HG02610 (cell line): ENCODE data around the gene BRMS1.

Experiments used
- ATAC-seq: cut with Tn5 transposase; IDR thresholded peaks from one replicate; pipeline ENCODE4 v1.9.1; 2021; ENCODE audit warnings: mild to moderate bottlenecking, moderate library complexity; ENCODE audit not compliant: unreplicated experiment

BRMS1 gene

GRCh38 chr11:66338276-66339161, 6.4 kb downstream of the BRMS1 start:
- ATAC-seq: no peak

DNA sequence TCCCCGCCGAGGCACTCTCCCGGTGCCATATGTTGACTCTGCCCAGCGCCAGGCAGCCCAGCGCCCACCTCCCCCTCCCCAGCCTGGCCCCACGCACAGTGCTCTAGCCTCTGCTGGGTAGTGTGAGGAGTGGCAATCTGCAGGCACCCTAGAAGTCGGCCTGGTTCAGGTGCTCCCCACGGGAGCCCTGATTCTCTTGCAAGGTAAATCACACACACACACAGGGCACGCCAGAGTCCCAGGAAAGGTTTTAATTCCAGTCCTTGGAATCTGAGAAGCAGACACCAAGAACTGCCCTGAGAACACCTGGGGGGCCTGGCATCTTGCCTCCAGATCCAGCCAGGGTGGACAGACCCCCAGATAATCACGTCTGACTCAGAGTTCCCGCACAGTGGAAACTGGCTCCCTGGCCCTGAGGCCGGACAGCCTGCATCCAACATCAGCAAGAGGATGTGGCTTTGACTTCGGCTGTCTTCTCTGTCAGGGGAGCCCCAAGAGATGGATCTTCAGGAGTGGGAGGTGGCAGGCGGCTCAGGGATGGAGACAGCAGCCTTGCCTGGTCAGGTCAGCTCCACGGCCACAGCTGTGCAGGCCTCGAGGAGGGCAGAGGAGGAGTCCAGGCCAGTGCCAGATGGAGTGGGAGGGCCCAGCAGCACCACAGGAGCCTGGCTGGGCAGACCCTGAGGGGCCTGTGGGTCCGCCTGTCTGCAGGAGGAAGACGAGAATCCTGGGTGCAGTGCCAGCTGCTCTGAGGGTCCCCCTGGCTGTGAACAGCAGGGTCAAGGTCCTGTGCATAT, 7.6 kb downstream of the BRMS1 start:
- ATAC-seq: no peak

- peak; percentile 38 for ATAC-seq
Measured at GRCh38 chr11:66336234-66337102, 8.4 kb downstream of the BRMS1 start, which contains the start of gene RIN1. Gene RIN1, minus strand, starts transcription at chr11:66336434. Its CDS starts 32 bp downstream, at chr11:66336402.

- ATAC-seq: no peak
Measured at GRCh38 chr11:66335531-66336233, 9.2 kb downstream of the BRMS1 start.

- no peak for ATAC-seq
Measured at GRCh38 chr11:66334605-66335442, 10.1 kb downstream of the BRMS1 start.

DNA sequence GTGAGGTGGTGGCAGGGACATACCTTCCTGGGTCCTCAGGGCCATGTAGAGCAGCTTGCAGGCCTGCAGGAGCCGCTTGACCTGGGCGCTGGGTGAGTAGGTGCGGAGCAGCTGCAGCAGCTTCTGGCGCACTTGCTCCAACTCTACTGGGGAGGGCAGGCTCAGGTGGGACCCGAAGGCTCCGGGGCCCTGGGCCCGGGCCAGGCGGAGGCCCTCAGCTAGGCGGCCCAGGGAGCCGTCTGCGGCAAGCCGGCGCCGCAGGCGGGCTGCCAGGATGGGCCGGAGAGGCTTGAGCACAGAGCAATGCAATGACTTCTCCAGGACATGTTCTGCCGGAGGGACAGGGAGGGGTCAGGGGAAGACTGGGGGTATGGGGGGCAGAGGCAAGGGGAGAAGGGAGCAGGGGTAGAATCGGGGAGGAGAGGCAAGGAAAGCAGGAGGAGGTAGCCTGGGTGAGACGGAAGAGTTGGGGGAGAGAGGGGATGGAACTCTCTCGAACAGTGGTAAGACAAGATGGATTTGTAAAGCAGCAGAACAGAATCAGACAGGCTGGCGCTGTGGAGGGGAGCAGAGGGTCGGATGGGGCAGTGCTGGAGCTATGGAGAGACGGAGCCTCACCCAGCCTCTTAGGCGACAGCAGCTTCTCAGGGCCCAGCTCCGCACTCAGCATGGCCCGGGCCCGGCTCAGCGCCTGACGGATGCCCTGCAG, 10.9 kb downstream of the BRMS1 start:
- ATAC-seq: no peak

- no peak for ATAC-seq
Measured at GRCh38 chr11:66333220-66333877, 11.6 kb downstream of the BRMS1 start.

DNA sequence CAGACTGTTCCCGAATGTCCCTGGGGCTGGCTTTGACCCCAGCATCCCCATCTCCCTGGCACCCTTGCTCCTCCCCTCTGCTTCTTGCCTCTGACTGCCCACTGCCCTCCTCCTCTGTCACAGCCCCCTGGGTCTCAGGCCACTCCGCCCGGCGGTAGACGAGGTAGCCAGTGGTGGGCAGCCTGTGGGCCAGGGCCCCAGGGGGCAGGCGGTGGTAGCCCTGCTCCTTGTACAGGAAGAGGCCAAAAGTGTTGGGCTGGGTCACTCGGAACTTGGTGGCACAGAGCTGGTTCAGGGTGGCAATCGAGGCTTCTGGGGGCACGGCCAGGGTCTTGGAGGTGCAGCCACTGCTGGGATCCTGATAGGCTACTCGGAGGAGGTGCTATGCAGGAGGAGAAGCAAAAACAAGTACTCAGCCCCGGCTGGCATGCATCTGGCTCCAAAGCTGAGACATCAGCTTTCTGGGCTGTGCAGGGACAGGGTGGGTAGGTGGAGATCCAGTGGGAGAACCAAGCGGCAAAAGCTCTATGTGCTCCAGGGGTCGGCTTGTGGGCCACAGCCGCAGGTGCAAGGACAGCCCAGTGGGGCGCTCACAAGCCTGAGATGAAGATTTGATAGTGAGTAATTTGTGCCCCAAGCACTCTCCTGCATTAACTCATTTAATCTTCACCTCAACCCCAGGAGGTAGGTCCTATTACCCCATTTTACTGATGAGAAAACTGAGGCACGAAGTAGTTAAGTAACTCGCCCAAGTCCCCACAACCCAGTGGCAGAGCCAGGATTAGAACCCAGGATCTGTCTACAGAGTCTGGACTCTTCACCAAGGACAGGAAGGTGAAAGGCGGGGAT, 12.3 kb downstream of the BRMS1 start:
- no peak for ATAC-seq

DNA sequence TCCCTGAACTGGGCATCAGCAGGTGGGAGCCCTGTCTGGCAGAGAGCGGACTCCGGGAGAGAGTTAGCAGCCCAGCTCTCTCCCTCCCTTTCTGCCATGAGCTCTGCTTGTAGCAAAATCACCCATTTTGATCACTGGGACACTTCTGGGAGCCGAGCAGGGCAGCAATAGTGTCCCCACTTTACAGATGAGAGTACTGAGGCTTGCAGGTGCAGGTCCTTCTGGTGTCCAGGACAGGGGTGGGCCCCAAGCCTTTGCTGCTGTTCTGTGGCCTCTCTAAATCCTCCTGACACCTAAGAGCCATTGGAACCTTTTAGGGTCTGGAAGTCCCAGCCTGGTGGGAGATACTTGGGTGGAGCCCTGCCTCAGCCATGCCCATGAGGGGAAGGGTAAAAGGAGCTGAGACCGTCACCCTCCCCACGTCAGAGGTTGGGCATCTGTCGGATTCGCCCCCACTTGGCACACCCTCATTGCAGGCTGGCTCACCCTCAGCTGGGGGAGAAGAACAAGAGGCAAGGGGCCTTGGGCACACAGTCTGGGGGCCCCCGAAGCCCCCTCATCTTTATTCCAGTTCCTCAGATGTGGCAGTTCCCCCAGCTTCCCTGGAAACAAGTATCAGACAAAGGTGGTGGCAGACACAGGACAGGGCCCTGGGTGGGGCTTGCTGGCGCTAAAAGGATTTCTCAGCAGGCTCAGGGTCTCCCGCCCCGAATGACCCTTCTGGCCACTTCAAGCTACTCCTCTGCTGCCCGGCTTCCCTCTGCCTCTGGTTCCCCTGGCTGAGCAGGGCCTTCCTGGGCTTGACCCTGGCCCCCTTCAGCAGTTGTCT, 13.1 kb downstream of the BRMS1 start:
- no peak for ATAC-seq

- no peak for ATAC-seq
Measured at GRCh38 chr11:66330931-66331330, 14.0 kb downstream of the BRMS1 start.

DNA sequence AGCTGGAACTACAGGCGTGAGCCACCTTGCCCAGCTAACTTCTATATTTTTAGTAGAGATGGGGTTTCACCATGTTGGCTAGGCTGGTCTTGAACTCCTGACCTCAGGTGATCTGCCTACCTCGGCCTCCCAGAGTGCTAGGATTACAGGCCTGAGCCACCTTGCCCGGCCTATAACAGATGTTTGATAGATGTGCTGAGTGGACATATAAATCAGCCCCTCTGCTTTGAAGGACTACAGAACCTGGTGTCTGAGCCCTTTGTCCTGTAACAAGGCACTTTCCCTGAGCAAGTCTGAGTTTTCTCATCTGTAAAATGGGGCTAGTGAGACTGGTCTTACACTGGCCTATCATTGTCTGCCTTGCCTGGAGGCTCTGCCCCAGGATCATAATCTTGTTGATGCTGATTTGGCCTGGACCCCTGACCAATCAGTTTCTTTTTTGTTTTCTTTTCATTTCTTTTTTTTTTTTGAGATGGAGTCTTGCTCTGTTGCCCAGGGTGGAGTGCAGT, 15.7 kb downstream of the BRMS1 start:
- ATAC-seq: no peak

DNA sequence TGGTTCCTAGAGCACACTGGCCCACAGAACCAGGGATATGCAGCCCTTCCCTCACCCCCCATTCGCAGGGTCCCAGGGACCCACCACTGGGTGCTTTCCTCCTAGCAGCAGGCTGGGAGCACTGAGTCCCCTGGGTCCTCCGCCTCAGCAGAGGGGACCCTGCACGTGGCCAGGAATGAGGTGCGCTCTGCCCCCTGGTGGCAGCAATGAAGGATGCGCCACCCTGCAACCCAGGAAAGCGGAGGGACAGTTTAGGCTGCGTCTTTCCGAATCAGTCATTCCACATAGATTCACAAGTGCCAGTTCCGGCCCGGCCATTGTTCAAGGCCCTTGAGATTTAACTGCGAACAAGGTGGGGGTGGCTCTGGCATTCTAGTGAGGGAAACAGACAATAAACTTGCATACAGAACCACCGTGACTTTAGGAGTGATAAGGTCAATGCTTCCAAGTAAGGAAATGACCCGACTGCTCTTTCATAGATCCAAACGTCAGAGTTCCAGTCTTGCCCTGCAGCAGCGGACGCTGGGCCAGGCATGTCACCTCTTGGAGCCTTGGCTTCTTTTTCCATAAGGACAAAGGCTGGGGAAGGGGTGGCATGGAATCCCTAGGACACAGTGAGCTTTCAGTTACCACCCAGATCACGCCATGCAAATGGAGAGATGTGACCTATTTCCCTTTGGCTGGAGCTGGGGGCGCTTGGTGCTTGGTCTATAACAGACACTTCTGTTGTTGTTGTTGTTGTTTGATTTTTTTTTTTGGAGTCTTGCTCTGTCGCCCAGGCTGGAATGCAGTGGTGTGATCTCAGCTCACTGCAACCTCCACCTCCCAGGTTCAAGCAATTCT, 16.4 kb downstream of the BRMS1 start:
- ATAC-seq: peak; percentile 60

GRCh38 chr11:66328031-66328301, 16.9 kb downstream of the BRMS1 start:
- ATAC-seq: no peak

DNA sequence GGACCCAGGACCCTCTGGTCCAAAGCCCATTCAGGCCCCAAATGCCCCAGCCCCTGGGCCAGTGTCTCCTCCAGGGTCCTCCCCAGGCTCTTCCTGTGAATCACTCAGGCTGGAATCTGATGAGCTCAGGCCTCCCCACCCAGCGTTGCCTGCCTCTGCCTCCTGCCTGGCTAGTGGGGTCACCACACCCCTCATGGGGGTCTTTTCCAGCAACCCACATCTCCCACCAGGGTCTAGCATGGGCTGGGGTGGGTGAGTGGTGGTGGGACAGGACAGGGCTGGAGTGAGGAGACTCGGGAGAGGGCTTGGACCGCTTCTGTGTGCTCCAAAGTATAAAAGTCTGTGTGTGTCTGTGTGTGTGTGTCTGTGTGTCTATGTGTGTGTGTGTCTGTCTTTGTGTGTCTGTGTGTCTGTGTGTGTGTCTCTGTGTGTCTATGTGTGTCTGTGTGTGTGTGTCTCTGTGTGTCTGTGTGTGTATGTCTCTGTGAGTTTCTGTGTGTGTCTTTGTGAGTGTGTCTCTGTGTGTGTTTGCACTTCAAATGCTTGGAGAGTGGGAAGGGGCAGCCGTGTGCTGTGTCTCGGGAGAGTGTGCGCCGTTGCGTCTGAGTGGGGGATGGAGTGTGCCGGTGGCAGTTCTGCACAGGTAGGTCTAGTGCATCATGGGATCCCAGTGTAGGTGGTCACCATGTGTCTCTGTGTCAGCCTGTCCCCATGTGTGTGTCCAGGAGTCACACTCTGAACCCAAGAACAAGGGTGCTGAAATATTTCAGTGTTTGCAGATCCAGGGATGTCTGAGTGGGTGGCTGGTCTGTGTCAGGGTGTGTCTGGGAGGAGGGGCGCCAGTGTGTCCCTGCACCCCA, 17.5 kb downstream of the BRMS1 start:
- ATAC-seq: no peak
